Measurements from ENCODE around the gene WDR26. TPM values are rescaled to one million over a fixed set of nuclear protein-coding genes. Genes with fewer than 3 reads are reported as not detected.

The WDR26 gene
- total RNA-seq: 10 to 100 TPM; 85.5 to 88.5 TPM

DNA sequence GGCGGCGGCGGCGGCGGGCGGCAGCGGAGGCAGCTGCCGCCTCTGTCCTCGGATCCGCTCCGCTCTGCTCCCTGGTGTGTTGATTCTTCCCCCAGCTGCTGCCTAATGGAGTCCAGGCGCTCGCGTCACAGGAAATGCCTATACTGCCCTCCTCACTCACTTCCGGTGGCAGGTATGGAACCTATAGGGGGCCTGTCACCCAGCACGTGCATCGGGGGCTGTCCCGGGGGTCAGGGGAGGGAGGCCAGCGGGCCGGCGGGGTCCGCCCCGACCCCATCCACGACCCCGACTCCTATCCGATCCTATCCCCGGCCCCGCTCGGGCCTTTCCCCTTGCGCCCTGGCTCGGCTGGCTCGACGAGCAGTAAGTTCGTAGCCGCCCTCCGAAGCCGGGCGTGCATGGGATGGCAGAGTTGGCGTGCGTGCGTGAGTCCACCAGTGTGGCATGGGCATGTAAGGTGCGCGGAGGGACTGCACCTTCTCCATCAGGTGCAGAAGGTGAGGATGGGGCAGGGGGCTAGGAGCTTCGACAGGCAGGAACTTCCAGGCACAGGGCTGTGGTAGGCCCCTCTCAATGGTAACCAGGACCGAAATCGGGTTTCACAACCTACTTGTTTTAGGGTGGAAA, at the start of gene WDR26:
TSS of gene WDR26 (minus strand) at position 107 of the 627 bp plus-strand sequence.

DNA sequence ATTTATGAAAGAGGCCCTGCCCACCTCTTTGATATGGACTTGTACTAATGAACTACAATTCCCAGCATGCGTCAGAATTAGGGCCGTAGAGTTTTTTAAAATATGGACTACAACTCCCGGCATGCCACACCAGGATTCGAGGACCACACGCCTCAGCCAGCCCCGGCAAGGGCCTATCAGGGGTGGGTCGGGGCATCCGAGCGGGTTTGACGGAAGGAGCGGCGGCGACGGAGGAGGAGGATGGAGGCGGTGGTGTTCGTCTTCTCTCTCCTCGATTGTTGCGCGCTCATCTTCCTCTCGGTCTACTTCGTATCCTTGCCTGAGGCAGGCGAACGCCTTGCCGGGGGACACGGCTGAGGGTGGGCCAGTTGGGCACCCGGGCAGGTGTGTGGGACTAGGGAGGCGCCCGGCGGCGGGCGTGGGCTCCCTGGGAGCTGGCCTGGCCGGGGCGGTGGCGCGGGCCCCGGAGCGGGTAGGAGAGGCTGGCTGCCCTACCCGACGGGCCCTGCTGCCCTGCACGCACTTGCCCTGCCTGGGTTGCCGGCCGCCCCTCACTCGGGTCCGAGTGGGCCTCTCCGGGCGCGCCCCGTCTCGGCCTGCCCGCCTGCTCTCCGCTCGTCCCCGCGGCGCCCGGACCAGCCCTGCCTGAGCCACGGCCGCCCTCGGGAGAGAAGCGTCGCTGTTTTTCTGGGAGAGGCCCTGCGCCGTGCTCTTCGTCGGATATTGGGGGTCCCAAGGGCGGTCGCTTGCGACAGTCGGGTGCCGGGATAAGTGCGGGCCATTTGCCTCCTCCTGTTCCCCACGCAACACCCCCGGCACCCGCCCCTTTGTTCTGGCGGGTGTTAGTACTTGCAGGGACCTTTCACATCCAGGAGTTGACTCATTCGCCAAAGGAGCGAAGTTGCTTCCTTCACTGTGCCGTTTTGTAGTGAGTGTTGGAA, 77.6 kb downstream of the WDR26 start, which contains the start of gene CNIH4:
TSS of gene CNIH4 (plus strand) at position 195 of the 941 bp plus-strand sequence. CDS start at position 241, 46 bp downstream.

Small RNA genes lying within 50 kb of the gene (microRNA-seq; reads per million reads assigned to microRNA genes)
- gene MIR4742 (ENCODE audit: borderline microRNAs expressed, borderline replicate concordance): not detected

Other genes starting within 250 kb of the WDR26 start
- gene NVL, start 104.6 kb downstream of the WDR26 start, total RNA-seq: 10 to 100 TPM; 42.9 to 43.7 TPM
- 10 to 100 TPM; 40.6 to 41.6 TPM for gene CNIH4, start 77.9 kb downstream of the WDR26 start, total RNA-seq
- gene CNIH3, start 181.5 kb upstream of the WDR26 start, total RNA-seq: 1 to 10 TPM; 1.9 to 2.0 TPM